ENCODE measurements around the gene AZU1. TPM values are rescaled to one million over a fixed set of nuclear protein-coding genes. Genes with fewer than 3 reads are reported as not detected.
A peak's percentile ranks its signal among the peaks of the same experiment; 100 is the strongest.

The AZU1 gene
- total and polyA plus RNA-seq, 9 donors: 0.18 to 6.5 (median 2.2) TPM

DNA sequence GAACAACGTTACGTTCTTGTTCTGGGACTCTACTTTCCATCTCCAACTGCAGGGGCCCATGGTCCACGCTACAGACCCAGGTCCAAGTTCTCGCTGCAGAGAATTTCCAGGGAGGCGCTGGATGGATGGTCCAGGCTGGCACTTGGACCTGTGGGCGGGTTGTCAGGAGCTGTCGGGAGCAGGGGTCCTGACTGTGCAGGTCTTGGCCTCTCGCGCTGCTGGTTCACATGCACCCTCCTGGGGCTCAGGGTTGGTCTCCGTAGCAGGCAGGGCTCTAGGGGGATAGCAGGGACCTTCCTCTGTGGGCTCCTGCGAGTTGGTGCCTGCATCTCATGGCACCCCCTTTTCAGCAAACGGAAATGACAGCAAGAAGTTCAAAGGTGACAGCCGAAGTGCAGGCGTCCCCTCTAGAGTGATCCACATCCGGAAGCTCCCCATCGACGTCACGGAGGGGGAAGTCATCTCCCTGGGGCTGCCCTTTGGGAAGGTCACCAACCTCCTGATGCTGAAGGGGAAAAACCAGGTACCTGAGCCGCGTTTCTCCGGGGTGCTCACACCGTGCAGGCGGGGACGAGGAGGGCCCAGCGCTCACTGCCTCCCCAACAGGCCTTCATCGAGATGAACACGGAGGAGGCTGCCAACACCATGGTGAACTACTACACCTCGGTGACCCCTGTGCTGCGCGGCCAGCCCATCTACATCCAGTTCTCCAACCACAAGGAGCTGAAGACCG, 23.8 kb upstream of the AZU1 start:
- H3K36me3 ChIP-seq (ENCODE audit: control insufficient read depth, insufficient read depth, low read length): peaks cover 82% of the 10 kb centered on the region
- no peaks in the 10 kb centered on the region for H3K27me3 ChIP-seq (ENCODE audit: control insufficient read depth, insufficient read depth, low read length)
- 71% methylated on average over 23 of the region's 31 CpGs for WGBS (ENCODE audit: insufficient coverage)
- no peaks in the 10 kb centered on the region for H3K9me3 ChIP-seq (replicated peaks; ENCODE audit: control insufficient read depth, low read depth, low read length)
- no peak overlapping the region for H3K4me3 ChIP-seq (ENCODE audit: low read length)
- H3K4me1 ChIP-seq (ENCODE audit: control insufficient read depth, insufficient read depth, low read length): peaks cover 52% of the 10 kb centered on the region
- H3K27ac ChIP-seq (ENCODE audit: low read length): no peak overlapping the region
- peak; percentile 7 for DNase-seq

DNA sequence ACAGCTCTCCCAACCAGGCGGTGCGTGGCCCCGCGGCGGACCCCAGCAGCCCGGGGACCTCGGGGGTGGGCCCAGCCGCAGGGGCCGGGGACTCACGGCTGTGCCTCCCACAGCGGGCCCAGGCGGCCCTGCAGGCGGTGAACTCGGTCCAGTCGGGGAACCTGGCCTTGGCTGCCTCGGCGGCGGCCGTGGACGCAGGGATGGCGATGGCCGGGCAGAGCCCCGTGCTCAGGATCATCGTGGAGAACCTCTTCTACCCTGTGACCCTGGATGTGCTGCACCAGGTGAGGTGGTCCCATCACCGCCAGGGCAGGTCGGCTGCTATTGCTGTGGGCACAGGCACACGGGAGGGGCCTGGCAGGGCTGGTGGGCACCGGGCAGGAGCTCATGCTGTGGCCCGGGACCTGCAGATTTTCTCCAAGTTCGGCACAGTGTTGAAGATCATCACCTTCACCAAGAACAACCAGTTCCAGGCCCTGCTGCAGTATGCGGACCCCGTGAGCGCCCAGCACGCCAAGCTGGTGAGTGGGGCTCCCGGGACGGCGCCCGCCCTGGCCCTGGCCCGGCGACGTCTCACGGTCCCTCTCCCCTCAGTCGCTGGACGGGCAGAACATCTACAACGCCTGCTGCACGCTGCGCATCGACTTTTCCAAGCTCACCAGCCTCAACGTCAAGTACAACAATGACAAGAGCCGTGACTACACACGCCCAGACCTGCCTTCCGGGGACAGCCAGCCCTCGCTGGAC, 23.0 kb upstream of the AZU1 start:
- peaks cover 82% of the 10 kb centered on the region for H3K36me3 ChIP-seq (ENCODE audit: control insufficient read depth, insufficient read depth, low read length)
- H3K27me3 ChIP-seq (ENCODE audit: control insufficient read depth, insufficient read depth, low read length): no peaks in the 10 kb centered on the region
- no peak for DNase-seq
- no peak overlapping the region for H3K4me3 ChIP-seq (ENCODE audit: low read length)
- H3K9me3 ChIP-seq (replicated peaks; ENCODE audit: control insufficient read depth, low read depth, low read length): no peaks in the 10 kb centered on the region
- H3K4me1 ChIP-seq (ENCODE audit: control insufficient read depth, insufficient read depth, low read length): peaks cover 45% of the 10 kb centered on the region
- no peak overlapping the region for H3K27ac ChIP-seq (ENCODE audit: low read length)
- 87% methylated on average over 52 of the region's 53 CpGs for WGBS (ENCODE audit: insufficient coverage)

DNA sequence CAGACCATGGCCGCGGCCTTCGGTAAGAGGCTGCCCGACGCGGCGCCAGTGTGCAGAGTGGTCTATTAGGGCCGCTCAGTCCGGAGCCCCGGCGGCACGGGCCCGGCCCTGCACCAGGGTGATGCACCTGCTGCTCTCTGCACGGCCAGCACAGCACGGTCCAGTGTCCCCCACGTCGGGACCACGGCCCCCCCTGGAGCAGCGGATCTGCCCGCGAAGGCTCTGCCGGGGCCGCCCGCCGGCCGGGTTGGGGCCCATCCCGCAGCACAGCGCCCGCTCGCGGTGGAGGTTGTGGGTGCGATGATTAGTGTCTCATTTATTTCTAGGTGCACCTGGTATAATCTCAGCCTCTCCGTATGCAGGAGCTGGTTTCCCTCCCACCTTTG, 22.5 kb upstream of the AZU1 start:
- no peak overlapping the region for H3K27ac ChIP-seq (ENCODE audit: low read length)
- H3K9me3 ChIP-seq (replicated peaks; ENCODE audit: control insufficient read depth, low read depth, low read length): no peaks in the 10 kb centered on the region
- peaks cover 82% of the 10 kb centered on the region for H3K36me3 ChIP-seq (ENCODE audit: control insufficient read depth, insufficient read depth, low read length)
- WGBS (ENCODE audit: insufficient coverage): 88% methylated on average over 31 of the region's 33 CpGs
- H3K4me3 ChIP-seq (ENCODE audit: low read length): no peak overlapping the region
- H3K4me1 ChIP-seq (ENCODE audit: control insufficient read depth, insufficient read depth, low read length): peaks cover 39% of the 10 kb centered on the region
- DNase-seq: no peak
- no peaks in the 10 kb centered on the region for H3K27me3 ChIP-seq (ENCODE audit: control insufficient read depth, insufficient read depth, low read length)

DNA sequence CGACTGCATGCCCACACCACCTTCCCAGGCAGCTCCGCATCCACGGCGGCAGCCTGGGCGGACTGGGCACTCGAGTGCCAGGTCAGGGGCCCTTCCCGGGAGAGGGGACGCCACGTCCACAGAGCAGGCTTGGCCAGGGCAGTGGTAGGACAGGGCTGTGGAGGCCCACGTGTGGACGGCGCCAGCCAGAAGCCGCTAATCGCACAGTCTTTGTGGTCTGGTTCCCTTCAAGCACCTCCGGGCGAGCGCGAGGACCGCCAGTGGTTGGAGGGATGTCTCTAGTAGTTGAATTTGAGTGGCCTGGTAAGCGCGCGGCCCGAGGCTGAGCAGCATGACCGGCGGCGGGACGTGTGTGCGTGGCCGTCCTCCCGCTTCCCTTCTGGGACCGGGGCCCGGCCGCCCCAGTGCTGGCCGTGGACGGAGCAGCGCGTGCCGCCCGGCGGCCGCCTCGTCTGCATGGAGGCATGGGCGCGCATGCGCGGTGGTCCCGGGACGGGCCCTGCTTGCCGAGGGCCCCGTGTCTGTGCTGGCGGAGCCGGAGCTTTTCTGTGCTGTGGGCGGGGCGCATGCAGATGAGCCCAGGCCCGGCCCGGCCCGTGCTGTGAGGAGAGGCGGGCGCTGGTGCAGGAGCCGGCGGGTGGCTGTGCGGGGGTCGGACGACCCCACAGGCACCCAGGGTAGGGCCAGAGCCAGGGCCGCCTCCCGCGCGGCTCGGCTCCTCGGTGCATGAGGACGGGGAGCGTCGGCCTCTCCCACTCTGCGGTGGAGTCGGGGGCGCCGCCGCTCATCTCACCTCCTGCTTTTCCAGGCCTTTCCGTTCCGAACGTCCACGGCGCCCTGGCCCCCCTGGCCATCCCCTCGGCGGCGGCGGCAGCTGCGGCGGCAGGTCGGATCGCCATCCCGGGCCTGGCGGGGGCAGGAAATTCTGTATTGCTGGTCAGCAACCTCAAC, 21.8 kb upstream of the AZU1 start:
- Histone ChIP-seq H3K27ac (ENCODE audit: low read length) (no peak overlapping the region), H3K4me1 (ENCODE audit: control insufficient read depth, insufficient read depth, low read length) (peaks cover 32% of the 10 kb centered on the region), H3K36me3 (ENCODE audit: control insufficient read depth, insufficient read depth, low read length) (peaks cover 82% of the 10 kb centered on the region), H3K4me3 (ENCODE audit: low read length) (no peak overlapping the region), H3K9me3 (replicated peaks; ENCODE audit: control insufficient read depth, low read depth, low read length) (no peaks in the 10 kb centered on the region), H3K27me3 (ENCODE audit: control insufficient read depth, insufficient read depth, low read length) (no peaks in the 10 kb centered on the region)
- no peak for DNase-seq
- WGBS (ENCODE audit: insufficient coverage): 90% methylated on average over 86 of the region's 93 CpGs

DNA sequence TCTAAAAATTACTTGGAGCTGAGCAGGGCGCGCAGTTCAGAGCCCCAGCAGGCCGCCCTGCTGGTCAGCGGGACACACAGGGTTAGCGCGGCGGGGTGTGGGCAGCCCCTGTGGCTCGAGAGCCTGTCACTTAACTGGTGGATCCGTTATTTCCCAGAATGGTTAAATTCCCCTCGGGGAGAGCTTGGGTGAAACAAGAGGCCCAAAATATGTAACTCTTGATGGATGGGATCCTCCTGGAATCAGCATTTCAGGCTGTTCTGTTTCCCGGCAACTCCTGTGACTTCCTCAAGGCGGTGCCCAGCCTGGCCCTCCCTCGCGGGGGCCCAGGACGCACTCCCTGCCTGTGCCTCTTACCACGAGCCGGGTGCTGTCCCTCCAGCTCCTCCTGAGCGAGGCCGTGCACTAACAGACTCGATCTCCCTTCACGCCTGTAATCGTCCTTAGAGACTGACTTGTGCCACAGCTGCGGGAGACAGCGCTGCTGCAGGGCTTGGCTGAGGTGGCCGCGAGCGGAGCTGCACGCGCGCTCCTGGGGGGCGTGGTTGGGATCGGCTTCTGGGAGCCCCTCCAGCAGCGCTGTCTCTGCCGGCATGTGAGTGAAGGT, 20.7 kb upstream of the AZU1 start:
- peaks cover 21% of the 10 kb centered on the region for H3K4me1 ChIP-seq (ENCODE audit: control insufficient read depth, insufficient read depth, low read length)
- H3K9me3 ChIP-seq (replicated peaks; ENCODE audit: control insufficient read depth, low read depth, low read length): no peaks in the 10 kb centered on the region
- no peaks in the 10 kb centered on the region for H3K27me3 ChIP-seq (ENCODE audit: control insufficient read depth, insufficient read depth, low read length)
- H3K4me3 ChIP-seq (ENCODE audit: low read length): no peak overlapping the region
- DNase-seq: no peak
- WGBS (ENCODE audit: insufficient coverage): 67% methylated on average over 29 of the region's 34 CpGs
- H3K36me3 ChIP-seq (ENCODE audit: control insufficient read depth, insufficient read depth, low read length): peaks cover 84% of the 10 kb centered on the region
- H3K27ac ChIP-seq (ENCODE audit: low read length): no peak overlapping the region

DNA sequence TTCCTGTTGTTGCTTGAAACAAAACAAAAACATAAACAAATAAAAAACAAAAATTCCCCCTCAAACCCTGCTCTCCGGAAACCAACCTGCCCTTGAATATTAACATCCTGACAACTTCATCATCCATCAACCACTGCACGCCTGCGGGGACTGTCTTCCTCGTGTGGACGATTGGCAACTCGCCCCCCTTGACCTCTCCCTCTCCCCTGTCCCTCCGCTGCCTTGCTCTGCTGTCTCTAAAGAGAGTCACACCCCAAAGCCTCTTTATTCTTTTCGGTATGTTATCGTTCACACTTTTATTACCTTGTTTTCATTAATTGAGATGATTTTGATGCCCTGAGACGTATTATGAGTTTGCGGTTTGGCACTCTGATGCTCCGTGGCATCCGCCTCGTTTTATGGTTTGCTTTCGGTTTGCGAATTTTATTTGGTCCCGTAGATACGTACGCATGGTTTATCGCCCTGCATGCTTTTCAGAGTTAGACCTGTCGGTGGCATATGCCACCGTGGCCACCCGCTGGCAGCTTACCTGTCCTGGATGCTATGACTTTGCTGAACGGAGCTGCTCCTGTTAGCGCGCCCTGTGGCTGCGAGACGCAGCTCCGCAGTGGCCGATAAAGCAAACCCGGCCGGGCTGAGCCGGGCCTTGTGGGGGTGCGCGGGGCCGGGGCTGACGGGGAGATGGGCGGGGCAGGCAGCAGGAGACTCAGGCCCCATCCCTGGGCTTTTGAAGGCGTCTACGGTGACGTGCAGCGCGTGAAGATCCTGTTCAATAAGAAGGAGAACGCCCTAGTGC, 19.8 kb upstream of the AZU1 start:
- H3K36me3 ChIP-seq (ENCODE audit: control insufficient read depth, insufficient read depth, low read length): peaks cover 86% of the 10 kb centered on the region
- no peak overlapping the region for H3K4me3 ChIP-seq (ENCODE audit: low read length)
- H3K27me3 ChIP-seq (ENCODE audit: control insufficient read depth, insufficient read depth, low read length): no peaks in the 10 kb centered on the region
- DNase-seq: no peak
- no peaks in the 10 kb centered on the region for H3K9me3 ChIP-seq (replicated peaks; ENCODE audit: control insufficient read depth, low read depth, low read length)
- H3K27ac ChIP-seq (ENCODE audit: low read length): no peak overlapping the region
- H3K4me1 ChIP-seq (ENCODE audit: control insufficient read depth, insufficient read depth, low read length): peaks cover 12% of the 10 kb centered on the region
- WGBS (ENCODE audit: insufficient coverage): 81% methylated on average over 40 of the region's 44 CpGs

DNA sequence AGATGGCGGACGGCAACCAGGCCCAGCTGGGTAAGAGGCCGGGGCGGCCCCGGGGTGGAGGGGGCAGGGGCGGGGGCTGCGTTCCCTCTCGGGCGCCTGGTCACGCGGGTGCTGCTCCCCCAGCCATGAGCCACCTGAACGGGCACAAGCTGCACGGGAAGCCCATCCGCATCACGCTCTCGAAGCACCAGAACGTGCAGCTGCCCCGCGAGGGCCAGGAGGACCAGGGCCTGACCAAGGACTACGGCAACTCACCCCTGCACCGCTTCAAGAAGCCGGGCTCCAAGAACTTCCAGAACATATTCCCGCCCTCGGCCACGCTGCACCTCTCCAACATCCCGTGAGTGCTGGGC, 19.2 kb upstream of the AZU1 start:
- Histone ChIP-seq H3K4me3 (ENCODE audit: low read length) (no peak overlapping the region), H3K36me3 (ENCODE audit: control insufficient read depth, insufficient read depth, low read length) (peaks cover 81% of the 10 kb centered on the region), H3K4me1 (ENCODE audit: control insufficient read depth, insufficient read depth, low read length) (peaks cover 7% of the 10 kb centered on the region), H3K27ac (ENCODE audit: low read length) (no peak overlapping the region), H3K27me3 (ENCODE audit: control insufficient read depth, insufficient read depth, low read length) (no peaks in the 10 kb centered on the region), H3K9me3 (replicated peaks; ENCODE audit: control insufficient read depth, low read depth, low read length) (no peaks in the 10 kb centered on the region)
- whole genome bisulfite sequencing (ENCODE audit: insufficient coverage): 91% methylated on average over 23 of the region's 26 CpGs
- no peak for DNase-seq

DNA sequence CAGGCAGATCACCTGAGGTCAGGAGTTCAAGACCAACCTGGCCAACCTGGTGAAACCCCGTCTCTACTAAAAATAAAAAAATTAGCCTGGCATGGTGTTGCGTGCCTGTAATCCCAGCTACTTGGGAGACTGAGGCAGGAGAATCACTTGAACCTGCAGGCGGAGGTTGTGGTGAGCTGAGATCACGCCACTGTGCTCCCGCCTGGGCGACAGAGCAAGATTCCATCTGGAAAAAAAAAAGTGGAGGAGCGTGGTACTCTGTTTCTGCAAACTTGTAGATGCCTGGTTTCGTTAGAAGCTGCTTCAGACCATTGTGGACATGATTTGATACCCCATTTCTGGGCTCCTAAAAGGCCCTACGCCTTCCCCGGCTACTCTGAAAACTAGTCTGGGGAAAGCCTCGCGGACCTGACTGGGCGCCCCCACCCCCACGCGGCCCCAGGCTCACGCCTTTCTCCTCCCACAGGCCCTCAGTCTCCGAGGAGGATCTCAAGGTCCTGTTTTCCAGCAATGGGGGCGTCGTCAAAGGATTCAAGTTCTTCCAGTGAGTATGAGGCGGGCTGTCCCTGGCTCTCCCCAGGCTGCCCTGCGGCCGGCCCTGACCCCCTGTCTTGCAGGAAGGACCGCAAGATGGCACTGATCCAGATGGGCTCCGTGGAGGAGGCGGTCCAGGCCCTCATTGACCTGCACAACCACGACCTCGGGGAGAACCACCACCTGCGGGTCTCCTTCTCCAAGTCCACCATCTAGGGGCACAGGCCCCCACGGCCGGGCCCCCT, 17.4 kb upstream of the AZU1 start:
- DNase-seq: no peak
- 80% methylated on average over 22 of the region's 30 CpGs for WGBS (ENCODE audit: insufficient coverage)
- Histone ChIP-seq H3K4me1 (ENCODE audit: control insufficient read depth, insufficient read depth, low read length) (peaks cover 3% of the 10 kb centered on the region), H3K36me3 (ENCODE audit: control insufficient read depth, insufficient read depth, low read length) (peaks cover 67% of the 10 kb centered on the region), H3K9me3 (replicated peaks; ENCODE audit: control insufficient read depth, low read depth, low read length) (no peaks in the 10 kb centered on the region), H3K27ac (ENCODE audit: low read length) (no peak overlapping the region), H3K4me3 (ENCODE audit: low read length) (no peak overlapping the region), H3K27me3 (ENCODE audit: control insufficient read depth, insufficient read depth, low read length) (no peaks in the 10 kb centered on the region)
